BJ (cell line): Measurements from ENCODE around the gene IFIT3. TPM values are rescaled to one million over a fixed set of nuclear protein-coding genes. Genes with fewer than 3 reads are reported as not detected.

Experiments
- CTCF ChIA-PET: fragments of 350-600 bp; formaldehyde crosslinking; extraction: SDS; loops from one replicate; lab custom pipeline; 2021; ENCODE audit warnings: antibody characterized with exemption, inconsistent platforms; lab: Yijun Ruan, JAX
- POLR2A ChIA-PET: fragments of 300-600 bp; sonication (Branson Sonifier 250); formaldehyde crosslinking; extraction: SDS; loops from one replicate; lab custom pipeline; 2021; ENCODE audit warnings: antibody characterized with exemption; lab: Charles Lee
- DNase-seq: peaks from one replicate; pipeline ENCODE4 v3.0.0-alpha.2; 2011; ENCODE audit warnings: low read depth
- H3K27me3 ChIP-seq: 2 replicates; pipeline ENCODE4 v1.6.0; 2011; ENCODE audit warnings: low read length; ENCODE audit not compliant: control insufficient read depth, insufficient read depth
- H3K36me3 ChIP-seq: 2 replicates; pipeline ENCODE4 v1.5.1; 2011; ENCODE audit warnings: low read length; ENCODE audit not compliant: control insufficient read depth, insufficient read depth
- H3K4me3 ChIP-seq: 2 replicates; pipeline ENCODE4 v1.5.1; 2011; ENCODE audit warnings: low read depth, mild to moderate bottlenecking, control low read depth, low read length
- CTCF ChIP-seq: IDR thresholded peaks from 2 replicates; pipeline ENCODE4 v1.5.1; 2011; ENCODE audit warnings: low read depth, mild to moderate bottlenecking, control low read depth, inconsistent platforms, low read length, moderate library complexity; ENCODE audit not compliant: insufficient read depth
- polyA plus RNA-seq: library from polyadenylated mRNA; depleted of rRNA; stranded (reverse); fragments of >200 nt; gene quantifications from 2 replicates; pipeline ENCODE4 v1.2.3, GENCODE V29; 2011

IFIT3 gene
- polyA plus RNA-seq, 1 experiment = 18.7 TPM

- no peak for DNase-seq
- Histone ChIP-seq H3K27me3 (no peaks in the 10 kb centered on the region), H3K4me3 (no peak overlapping the region), H3K36me3 (peaks cover 6% of the 10 kb centered on the region)
- ChIA-PET POLR2A (no interaction called here), CTCF (interaction anchor here (0.7 to 1.0 kb wide), 2 partner anchors 58 to 76 kb away, joined by 3 read pairs; no protein-coding TSS in a partner anchor)
- no peak for TF ChIP-seq CTCF
Measured at GRCh38 chr10:89337484-89337883, 9.7 kb downstream of the IFIT3 start.

GRCh38 chr10:89338713-89339112 lies 10.9 kb downstream of the IFIT3 start:
- no peak for TF ChIP-seq CTCF
- ChIA-PET CTCF (no interaction called here), POLR2A (no interaction called here)
- H3K27me3 ChIP-seq = no peaks in the 10 kb centered on the region
- peaks cover 6% of the 10 kb centered on the region for H3K36me3 ChIP-seq
- H3K4me3 ChIP-seq = no peak overlapping the region
- DNase-seq = no peak

- Histone ChIP-seq H3K36me3 (peaks cover 6% of the 10 kb centered on the region), H3K27me3 (no peaks in the 10 kb centered on the region), H3K4me3 (no peak overlapping the region)
- TF ChIP-seq CTCF = no peak
- DNase-seq = no peak
- ChIA-PET CTCF (no interaction called here), POLR2A (no interaction called here)
Measured at GRCh38 chr10:89339875-89340274, 12.1 kb downstream of the IFIT3 start.

- CTCF ChIA-PET = no interaction called here
- no peak for TF ChIP-seq CTCF
- POLR2A ChIA-PET = no interaction called here
- Histone ChIP-seq H3K27me3 (no peaks in the 10 kb centered on the region), H3K4me3 (no peak overlapping the region), H3K36me3 (peaks cover 6% of the 10 kb centered on the region)
- DNase-seq = no peak
Measured at GRCh38 chr10:89341649-89342048, 13.9 kb downstream of the IFIT3 start.

GRCh38 chr10:89342206-89342958 lies 14.6 kb downstream of the IFIT3 start:
- H3K36me3 ChIP-seq = peaks cover 6% of the 10 kb centered on the region
- ChIA-PET POLR2A (no interaction called here), CTCF (no interaction called here)
- no peak for TF ChIP-seq CTCF
- DNase-seq = peak; percentile 19
- no peak overlapping the region for H3K4me3 ChIP-seq
- H3K27me3 ChIP-seq = no peaks in the 10 kb centered on the region
